ENCODE results near the gene HEXD.

HEXD gene

DNA sequence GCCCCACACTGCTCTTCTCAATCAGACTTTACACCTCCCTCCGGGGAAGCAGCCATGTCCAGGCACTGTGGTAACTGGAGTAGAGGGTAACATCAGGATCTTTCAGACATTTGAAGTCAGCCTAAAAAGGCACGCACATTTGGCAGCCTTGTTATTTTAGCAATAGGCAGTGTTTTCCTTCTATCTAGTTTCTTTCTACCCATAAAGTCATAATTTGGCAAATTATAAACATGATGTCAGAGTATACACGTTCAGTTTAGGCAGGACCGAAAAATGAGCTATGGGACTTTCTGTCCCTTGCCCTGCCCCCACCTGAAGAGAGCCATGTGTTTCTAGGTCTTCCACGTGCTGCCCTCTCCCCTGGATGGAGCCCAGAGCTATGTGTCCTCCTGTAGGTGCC lies 61.5 kb downstream of the HEXD start:
- H3K36me3 ChIP-seq (ENCODE audit: control insufficient read depth, insufficient read depth, low read length), result peaks cover 15% of the 10 kb centered on the region
- no peak overlapping the region for H3K27ac ChIP-seq (ENCODE audit: low read length)
- H3K27me3 ChIP-seq (ENCODE audit: control insufficient read depth, insufficient read depth, low read length), result no peaks in the 10 kb centered on the region
- no CpG with 5 or more reads among the region's 5 CpGs for WGBS (ENCODE audit: insufficient coverage, insufficient read length)
- no peaks in the 10 kb centered on the region for H3K4me1 ChIP-seq (ENCODE audit: control insufficient read depth, insufficient read depth, low read length)
- no peaks in the 10 kb centered on the region for H3K9me3 ChIP-seq (ENCODE audit: control insufficient read depth, insufficient read depth, low read length)
- H3K4me3 ChIP-seq (ENCODE audit: low read length), result no peak overlapping the region
- no peak for DNase-seq (ENCODE audit: low read depth, low spot score)

DNA sequence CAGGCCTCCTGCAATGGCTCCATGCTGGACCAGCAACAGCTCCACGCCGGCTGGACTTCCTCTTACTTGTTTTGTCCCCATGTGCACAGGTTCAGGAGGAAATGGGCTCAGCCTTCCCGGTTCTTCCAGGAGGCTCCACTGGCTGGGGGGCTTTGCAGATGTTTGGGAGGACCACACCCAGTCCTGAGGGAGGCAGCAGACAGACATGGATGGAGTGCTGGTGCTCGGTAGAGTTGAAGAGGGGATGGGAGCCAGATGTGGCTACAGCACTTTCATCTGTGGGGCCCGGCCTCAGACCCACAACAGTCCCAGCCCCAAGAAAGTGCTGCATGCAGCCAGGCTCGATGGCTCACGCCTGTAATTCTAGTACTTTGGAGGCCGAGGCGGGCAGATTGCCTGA lies 62.2 kb downstream of the HEXD start:
- no CpG with 5 or more reads among the region's 9 CpGs for WGBS (ENCODE audit: insufficient coverage, insufficient read length)
- Histone ChIP-seq H3K27ac (ENCODE audit: low read length) (no peak overlapping the region), H3K9me3 (ENCODE audit: control insufficient read depth, insufficient read depth, low read length) (no peaks in the 10 kb centered on the region), H3K4me1 (ENCODE audit: control insufficient read depth, insufficient read depth, low read length) (no peaks in the 10 kb centered on the region), H3K27me3 (ENCODE audit: control insufficient read depth, insufficient read depth, low read length) (no peaks in the 10 kb centered on the region), H3K4me3 (ENCODE audit: low read length) (no peak overlapping the region), H3K36me3 (ENCODE audit: control insufficient read depth, insufficient read depth, low read length) (peaks cover 15% of the 10 kb centered on the region)
- DNase-seq (ENCODE audit: low read depth, low spot score), result no peak

DNA sequence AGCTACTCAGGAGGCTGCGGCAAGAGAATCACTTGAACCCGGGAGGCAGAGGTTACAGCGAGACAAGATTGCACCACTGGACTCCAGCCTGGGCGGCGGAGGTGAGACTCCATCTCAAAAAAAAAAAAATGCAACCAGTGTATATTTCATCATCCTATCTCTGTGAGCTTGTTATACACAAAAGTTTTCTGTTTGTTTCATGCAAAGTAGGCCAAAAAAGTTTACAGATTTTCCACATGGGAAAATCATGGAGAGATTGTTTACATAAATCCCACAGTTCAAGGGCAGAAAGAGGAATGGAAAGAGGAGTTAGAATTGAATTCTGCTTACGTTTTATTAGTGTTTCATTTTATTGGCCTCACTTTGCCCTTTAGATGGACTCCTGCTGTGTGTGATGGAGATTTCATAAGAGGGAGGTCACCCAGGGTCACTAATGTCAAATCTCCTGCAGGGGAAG lies 65.1 kb downstream of the HEXD start:
- peaks cover 23% of the 10 kb centered on the region for H3K36me3 ChIP-seq (ENCODE audit: control insufficient read depth, insufficient read depth, low read length)

DNA sequence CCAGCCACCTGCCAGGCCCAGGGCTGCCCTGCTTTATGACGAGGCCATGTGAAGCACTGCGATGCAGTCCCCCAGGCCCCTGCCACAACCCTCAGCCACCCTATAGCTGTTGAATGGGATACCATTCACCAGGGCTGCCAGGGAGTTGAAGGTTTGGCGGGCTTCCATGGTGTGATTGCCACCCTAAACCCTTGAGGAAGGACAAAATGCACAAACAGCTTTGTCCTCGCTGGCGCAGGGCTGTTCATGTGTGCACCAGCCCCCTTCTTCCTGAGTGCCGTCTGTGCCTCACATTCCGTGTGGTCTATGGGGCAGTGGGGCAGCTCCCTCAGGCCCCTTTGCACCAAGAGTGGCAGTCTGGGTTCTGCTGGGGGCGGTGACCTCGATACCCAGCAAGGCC lies 65.7 kb downstream of the HEXD start:
- no peaks in the 10 kb centered on the region for H3K27me3 ChIP-seq (ENCODE audit: control insufficient read depth, insufficient read depth, low read length)
- no CpG with 5 or more reads among the region's 9 CpGs for WGBS (ENCODE audit: insufficient coverage, insufficient read length)
- no peak overlapping the region for H3K4me3 ChIP-seq (ENCODE audit: low read length)
- no peak for DNase-seq (ENCODE audit: low read depth, low spot score)
- no peak overlapping the region for H3K27ac ChIP-seq (ENCODE audit: low read length)
- no peaks in the 10 kb centered on the region for H3K4me1 ChIP-seq (ENCODE audit: control insufficient read depth, insufficient read depth, low read length)
- H3K9me3 ChIP-seq (ENCODE audit: control insufficient read depth, insufficient read depth, low read length), result no peaks in the 10 kb centered on the region
- H3K36me3 ChIP-seq (ENCODE audit: control insufficient read depth, insufficient read depth, low read length), result peaks cover 22% of the 10 kb centered on the region

More for the DNA sequence above, 65.1 kb downstream of the HEXD start:
- Histone ChIP-seq H3K27me3 (ENCODE audit: control insufficient read depth, insufficient read depth, low read length) (no peaks in the 10 kb centered on the region), H3K4me3 (ENCODE audit: low read length) (no peak overlapping the region), H3K27ac (ENCODE audit: low read length) (no peak overlapping the region), H3K9me3 (ENCODE audit: control insufficient read depth, insufficient read depth, low read length) (no peaks in the 10 kb centered on the region), H3K4me1 (ENCODE audit: control insufficient read depth, insufficient read depth, low read length) (no peaks in the 10 kb centered on the region)
- no CpG with 5 or more reads among the region's 6 CpGs for WGBS (ENCODE audit: insufficient coverage, insufficient read length)
- DNase-seq (ENCODE audit: low read depth, low spot score), result no peak

DNA sequence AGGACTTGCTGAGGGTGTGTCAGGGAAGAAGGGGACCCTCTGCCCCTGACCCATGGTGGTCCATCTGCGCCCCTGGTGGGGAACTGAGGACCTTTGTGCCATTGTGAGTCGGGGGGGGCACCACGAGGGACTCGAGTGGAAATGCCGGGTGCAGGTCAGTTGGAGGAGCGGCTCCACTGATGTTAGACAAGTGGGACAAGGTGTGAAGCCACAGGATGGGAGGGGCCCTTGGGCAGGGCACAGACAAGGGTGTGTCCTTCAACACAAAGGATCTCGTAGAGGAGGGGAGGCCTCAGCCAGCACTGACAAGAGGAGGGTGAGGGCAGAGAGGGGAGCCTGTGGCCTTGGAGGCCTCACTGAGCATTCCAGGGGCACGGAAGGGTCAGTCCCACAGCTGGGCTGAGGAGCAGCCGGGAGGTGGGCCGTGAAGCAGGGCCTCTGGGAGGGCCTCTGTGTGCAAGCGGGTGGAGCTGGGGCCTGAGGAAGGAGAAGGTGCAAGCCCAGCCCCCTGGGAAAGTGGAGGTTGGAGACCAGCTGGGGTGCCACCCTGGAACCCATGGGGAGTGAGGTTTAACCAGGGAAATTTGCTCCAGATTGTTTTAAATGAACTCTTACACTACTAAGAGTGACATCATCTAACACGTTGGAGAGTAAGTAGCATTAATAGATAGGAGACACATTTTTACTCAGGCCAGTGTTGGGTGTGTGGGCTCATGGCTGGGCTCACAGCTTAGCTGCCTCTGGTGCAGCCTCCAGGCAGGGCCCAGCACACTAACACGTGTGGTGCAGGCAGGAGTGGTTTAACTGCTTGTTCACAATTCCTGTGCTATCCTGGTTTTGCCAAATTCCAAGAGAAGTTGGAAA lies 68.3 kb downstream of the HEXD start:
- H3K4me3 ChIP-seq (ENCODE audit: low read length), result no peak overlapping the region
- no peaks in the 10 kb centered on the region for H3K4me1 ChIP-seq (ENCODE audit: control insufficient read depth, insufficient read depth, low read length)
- peaks cover 11% of the 10 kb centered on the region for H3K36me3 ChIP-seq (ENCODE audit: control insufficient read depth, insufficient read depth, low read length)
- WGBS (ENCODE audit: insufficient coverage, insufficient read length), result no CpG with 5 or more reads among the region's 13 CpGs
- H3K9me3 ChIP-seq (ENCODE audit: control insufficient read depth, insufficient read depth, low read length), result no peaks in the 10 kb centered on the region
- DNase-seq (ENCODE audit: low read depth, low spot score), result no peak
- H3K27ac ChIP-seq (ENCODE audit: low read length), result no peak overlapping the region
- H3K27me3 ChIP-seq (ENCODE audit: control insufficient read depth, insufficient read depth, low read length), result no peaks in the 10 kb centered on the region

DNA sequence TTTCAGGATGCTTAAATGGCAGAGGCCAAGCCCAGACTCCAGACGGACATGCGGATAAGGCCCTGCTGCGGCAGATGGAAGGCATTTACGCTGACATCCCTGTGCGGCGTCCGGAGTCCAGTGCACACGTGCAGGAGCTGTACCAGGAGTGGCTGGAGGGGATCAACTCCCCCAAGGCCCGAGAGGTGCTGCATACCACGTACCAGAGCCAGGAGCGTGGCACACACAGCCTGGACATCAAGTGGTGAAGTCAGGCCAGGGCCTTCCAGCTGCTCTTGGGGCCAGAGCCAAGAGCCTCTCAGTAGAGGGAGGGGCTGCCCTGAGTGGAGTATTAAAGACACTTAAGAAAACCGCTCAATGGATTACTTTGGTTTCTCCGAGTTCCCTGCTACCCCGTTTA lies 69.8 kb downstream of the HEXD start:
- DNase-seq (ENCODE audit: low read depth, low spot score), result no peak
- H3K4me1 ChIP-seq (ENCODE audit: control insufficient read depth, insufficient read depth, low read length), result no peaks in the 10 kb centered on the region
- H3K27me3 ChIP-seq (ENCODE audit: control insufficient read depth, insufficient read depth, low read length), result no peaks in the 10 kb centered on the region
- no CpG with 5 or more reads among the region's 14 CpGs for WGBS (ENCODE audit: insufficient coverage, insufficient read length)
- no peaks in the 10 kb centered on the region for H3K9me3 ChIP-seq (ENCODE audit: control insufficient read depth, insufficient read depth, low read length)
- H3K27ac ChIP-seq (ENCODE audit: low read length), result no peak overlapping the region
- peaks cover 11% of the 10 kb centered on the region for H3K36me3 ChIP-seq (ENCODE audit: control insufficient read depth, insufficient read depth, low read length)
- no peak overlapping the region for H3K4me3 ChIP-seq (ENCODE audit: low read length)

DNA sequence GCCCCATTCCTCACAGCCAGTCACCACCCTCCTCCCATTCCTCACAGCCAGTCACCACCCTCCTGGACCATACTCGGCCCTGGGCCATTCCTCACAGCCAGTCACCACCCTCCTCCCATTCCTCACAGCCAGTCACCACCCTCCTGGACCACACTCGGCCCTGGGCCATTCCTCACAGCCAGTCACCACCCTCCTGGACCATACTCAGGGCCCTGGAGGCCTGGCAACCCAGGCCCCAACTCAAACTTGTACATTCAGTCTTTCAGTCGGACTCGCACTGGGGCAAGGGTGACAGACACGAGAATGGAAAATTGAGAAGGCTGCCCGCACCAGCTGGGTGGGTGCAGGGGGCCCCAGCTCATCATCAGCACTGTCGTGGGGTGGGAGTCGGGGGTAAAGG lies 71.0 kb downstream of the HEXD start:
- H3K4me3 ChIP-seq (ENCODE audit: low read length), result no peak overlapping the region
- no peaks in the 10 kb centered on the region for H3K27me3 ChIP-seq (ENCODE audit: control insufficient read depth, insufficient read depth, low read length)
- H3K36me3 ChIP-seq (ENCODE audit: control insufficient read depth, insufficient read depth, low read length), result peaks cover 11% of the 10 kb centered on the region
- no CpG with 5 or more reads among the region's 8 CpGs for WGBS (ENCODE audit: insufficient coverage, insufficient read length)
- no peak for DNase-seq (ENCODE audit: low read depth, low spot score)
- H3K9me3 ChIP-seq (ENCODE audit: control insufficient read depth, insufficient read depth, low read length), result no peaks in the 10 kb centered on the region
- H3K4me1 ChIP-seq (ENCODE audit: control insufficient read depth, insufficient read depth, low read length), result no peaks in the 10 kb centered on the region
- no peak overlapping the region for H3K27ac ChIP-seq (ENCODE audit: low read length)

DNA sequence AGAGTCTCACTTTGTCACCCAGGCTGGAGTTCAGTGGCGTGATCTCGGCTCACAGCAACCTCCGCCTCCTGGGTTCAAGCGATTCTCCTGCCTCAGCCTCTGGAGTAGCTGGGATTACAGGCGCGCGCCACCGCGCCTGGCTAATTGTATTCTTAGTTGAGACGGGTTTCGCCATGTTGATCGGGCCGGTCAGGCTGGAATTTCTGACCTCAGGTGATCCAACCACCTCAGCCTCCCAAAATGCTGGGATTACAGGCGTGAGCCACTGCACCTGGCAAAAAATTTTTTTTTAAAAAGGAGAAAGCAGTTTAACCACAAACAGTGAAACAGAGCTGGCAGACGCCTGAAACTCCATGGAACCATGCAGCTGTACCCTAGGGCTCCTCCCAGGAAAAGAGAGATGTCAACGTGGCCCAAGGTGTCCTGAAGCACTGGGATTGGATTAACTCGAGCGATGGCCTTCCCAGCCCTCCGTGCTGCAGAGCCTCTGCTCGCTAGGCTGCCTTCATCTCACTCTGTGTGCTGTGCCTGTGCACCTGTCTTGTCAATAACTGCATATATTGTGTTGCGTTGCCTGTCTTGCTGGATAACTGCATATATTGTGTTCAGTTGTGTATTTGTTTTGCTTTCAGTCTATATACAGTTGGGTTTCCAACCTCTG lies 71.8 kb downstream of the HEXD start:
- Histone ChIP-seq H3K4me1 (ENCODE audit: control insufficient read depth, insufficient read depth, low read length) (no peaks in the 10 kb centered on the region), H3K27me3 (ENCODE audit: control insufficient read depth, insufficient read depth, low read length) (no peaks in the 10 kb centered on the region), H3K9me3 (ENCODE audit: control insufficient read depth, insufficient read depth, low read length) (no peaks in the 10 kb centered on the region), H3K27ac (ENCODE audit: low read length) (no peak overlapping the region), H3K36me3 (ENCODE audit: control insufficient read depth, insufficient read depth, low read length) (peaks cover 7% of the 10 kb centered on the region), H3K4me3 (ENCODE audit: low read length) (no peak overlapping the region)
- DNase-seq (ENCODE audit: low read depth, low spot score), result no peak
- no CpG with 5 or more reads among the region's 21 CpGs for WGBS (ENCODE audit: insufficient coverage, insufficient read length)

DNA sequence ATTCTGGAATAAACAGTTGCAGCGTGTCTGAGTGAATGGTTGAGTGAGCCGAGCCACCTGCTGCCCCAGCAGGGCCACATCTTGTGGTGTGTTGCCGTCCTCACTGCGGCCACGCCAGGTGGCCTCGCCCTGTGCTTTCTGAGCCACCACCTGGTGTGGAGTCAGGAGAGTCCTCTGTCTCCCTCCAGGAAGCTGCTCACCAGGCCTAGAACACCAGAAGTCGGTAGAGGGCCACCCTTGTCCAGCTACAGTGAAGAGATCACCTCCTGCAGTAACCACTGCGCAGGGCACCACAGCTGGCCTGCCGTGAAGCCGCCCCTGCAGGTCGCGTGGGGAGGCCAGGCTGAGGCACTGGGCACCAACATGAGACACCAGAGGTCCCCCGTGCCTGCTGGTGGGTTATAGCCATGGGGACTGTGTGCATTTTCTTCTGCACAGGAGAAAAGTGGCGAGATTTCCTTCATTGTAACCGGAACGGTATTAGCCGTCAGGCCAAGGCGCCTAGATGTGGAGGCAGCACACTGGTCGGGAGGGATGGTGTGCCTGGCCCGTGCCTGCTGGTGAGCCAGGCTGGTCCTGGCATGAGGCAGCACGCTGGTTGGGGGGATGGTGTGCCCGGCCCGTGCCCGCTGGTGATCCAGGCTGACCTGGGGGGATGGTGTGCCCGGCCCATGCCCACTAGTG lies 72.5 kb downstream of the HEXD start:
- H3K27me3 ChIP-seq (ENCODE audit: control insufficient read depth, insufficient read depth, low read length), result no peaks in the 10 kb centered on the region
- WGBS (ENCODE audit: insufficient coverage, insufficient read length), result no CpG with 5 or more reads among the region's 25 CpGs
- no peaks in the 10 kb centered on the region for H3K9me3 ChIP-seq (ENCODE audit: control insufficient read depth, insufficient read depth, low read length)
- no peak overlapping the region for H3K27ac ChIP-seq (ENCODE audit: low read length)
- no peaks in the 10 kb centered on the region for H3K4me1 ChIP-seq (ENCODE audit: control insufficient read depth, insufficient read depth, low read length)
- no peak overlapping the region for H3K4me3 ChIP-seq (ENCODE audit: low read length)
- H3K36me3 ChIP-seq (ENCODE audit: control insufficient read depth, insufficient read depth, low read length), result peaks cover 7% of the 10 kb centered on the region
- DNase-seq (ENCODE audit: low read depth, low spot score), result no peak

DNA sequence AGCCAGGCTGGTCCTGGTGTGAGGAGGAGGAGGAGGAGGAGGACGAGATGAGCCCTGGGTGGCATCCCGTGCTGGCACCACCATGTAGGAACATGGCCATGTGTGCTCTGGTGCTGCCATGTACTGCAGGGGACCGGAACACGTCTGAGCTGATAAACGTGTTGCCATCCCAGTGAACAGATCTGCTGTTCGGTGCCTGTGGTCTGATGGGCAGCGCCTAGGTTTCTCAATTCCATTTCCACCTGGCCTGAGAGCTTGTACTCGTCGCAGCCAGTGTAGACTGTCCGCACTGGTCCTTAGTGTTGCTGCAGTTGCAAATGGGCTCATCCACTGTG lies 73.0 kb downstream of the HEXD start:
- 0 out of 2 replicates have a peak, but pooled peaks cover 5% of the 10 kb centered on the region for H3K4me1 ChIP-seq (ENCODE audit: control insufficient read depth, insufficient read depth, low read length)
- H3K9me3 ChIP-seq (ENCODE audit: control insufficient read depth, insufficient read depth, low read length), result no peaks in the 10 kb centered on the region
- H3K36me3 ChIP-seq (ENCODE audit: control insufficient read depth, insufficient read depth, low read length), result peaks cover 7% of the 10 kb centered on the region
- no CpG with 5 or more reads among the region's 10 CpGs for WGBS (ENCODE audit: insufficient coverage, insufficient read length)
- no peak overlapping the region for H3K27ac ChIP-seq (ENCODE audit: low read length)
- H3K27me3 ChIP-seq (ENCODE audit: control insufficient read depth, insufficient read depth, low read length), result no peaks in the 10 kb centered on the region
- no peak overlapping the region for H3K4me3 ChIP-seq (ENCODE audit: low read length)
- no peak for DNase-seq (ENCODE audit: low read depth, low spot score)
